HG02840 (cell line): ENCODE results near the gene ADAMTS17.
"Not testable (repeated sequence)": the region's sequence is repeated elsewhere in the genome, so short reads cannot be mapped to it uniquely, and the experiment has no call there.

Experiments used
- ATAC-seq: cut with Tn5 transposase; IDR thresholded peaks from one replicate; pipeline ENCODE4 v1.9.1; 2021; ENCODE audit warnings: mild to moderate bottlenecking, moderate library complexity, moderate number of reproducible peaks; ENCODE audit not compliant: unreplicated experiment, low FRiP score

ADAMTS17 gene

DNA sequence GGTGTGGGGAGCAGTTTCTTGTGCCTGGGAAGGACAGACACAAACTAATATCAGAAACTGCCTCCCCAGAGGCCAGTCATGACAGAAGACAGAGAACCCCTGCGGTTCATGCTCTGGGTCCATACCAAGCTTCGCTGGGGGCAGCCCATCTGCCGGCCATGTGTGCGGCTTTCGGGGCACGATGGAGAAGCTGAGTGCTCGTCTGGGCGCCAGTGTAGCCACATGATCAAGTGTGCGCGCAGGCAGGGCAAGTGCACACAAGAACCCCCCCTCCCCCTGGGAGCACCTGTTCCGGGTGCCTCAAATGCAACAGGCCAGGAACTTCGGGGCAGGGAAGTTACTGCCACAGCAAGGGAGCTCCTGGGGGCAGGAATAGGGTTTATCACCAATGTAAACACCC, 1.8 kb downstream of the ADAMTS17 start:
- no peak for ATAC-seq

DNA sequence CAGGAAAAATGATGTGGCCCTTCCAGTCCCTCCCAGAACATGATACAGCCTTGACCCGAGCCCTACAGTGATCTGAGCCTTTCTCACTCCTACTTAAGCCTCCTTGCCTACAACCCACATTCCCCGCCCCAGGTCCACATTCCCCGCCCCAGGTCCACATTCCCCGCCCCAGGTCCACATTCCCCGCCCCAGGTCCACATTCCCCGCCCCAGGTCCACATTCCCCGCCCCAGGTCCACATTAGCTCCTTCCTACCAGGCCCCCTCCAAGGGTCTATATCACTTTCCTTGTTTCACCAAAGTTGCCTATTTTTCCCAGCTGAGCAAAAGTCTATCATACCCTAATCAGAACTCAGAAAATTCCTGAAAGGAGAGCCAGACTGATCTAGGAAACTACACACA, 2.3 kb downstream of the ADAMTS17 start:
- ATAC-seq, result not testable (repeated sequence)

DNA sequence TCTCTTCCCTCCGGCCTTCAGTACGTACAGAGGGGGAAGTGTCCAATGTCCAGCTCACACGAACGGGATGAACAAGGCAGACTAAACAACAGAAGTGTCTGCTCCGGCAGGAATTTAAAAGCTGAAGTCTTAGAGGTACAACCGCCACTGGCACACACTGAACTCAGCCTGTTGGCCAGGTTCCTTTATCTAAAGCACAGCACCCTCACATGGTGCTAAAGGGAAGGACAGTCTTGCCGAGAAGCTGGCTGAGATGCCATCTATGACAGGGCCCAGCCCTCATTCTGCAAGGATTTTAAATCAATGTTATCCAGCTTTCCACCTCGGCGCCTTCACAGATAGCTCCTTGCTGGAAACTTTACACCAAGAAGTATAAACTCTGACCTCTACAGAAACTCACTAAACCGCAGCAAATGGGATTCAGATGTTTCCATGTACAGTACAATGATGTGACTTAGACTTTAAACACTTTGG, 2.8 kb downstream of the ADAMTS17 start:
- ATAC-seq, result no peak

DNA sequence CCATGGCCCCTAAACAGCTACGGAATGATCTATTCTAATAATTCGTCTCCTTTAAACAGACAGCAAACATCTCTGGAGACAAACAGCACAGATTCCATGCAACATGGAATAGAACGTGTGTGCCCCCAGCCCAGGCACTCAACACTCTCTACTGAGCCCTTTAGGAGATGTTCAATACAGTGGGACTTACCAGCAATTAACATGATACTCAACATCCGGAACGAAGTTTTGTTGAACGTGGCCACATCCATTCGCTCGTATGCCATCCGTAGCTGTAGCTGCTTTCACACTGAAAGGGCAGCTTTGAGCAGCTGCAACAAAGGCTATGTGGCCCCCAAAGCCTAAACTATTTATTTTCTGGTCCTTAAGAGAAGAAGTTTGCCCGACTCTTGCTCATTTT, 3.5 kb downstream of the ADAMTS17 start:
- no peak for ATAC-seq

DNA sequence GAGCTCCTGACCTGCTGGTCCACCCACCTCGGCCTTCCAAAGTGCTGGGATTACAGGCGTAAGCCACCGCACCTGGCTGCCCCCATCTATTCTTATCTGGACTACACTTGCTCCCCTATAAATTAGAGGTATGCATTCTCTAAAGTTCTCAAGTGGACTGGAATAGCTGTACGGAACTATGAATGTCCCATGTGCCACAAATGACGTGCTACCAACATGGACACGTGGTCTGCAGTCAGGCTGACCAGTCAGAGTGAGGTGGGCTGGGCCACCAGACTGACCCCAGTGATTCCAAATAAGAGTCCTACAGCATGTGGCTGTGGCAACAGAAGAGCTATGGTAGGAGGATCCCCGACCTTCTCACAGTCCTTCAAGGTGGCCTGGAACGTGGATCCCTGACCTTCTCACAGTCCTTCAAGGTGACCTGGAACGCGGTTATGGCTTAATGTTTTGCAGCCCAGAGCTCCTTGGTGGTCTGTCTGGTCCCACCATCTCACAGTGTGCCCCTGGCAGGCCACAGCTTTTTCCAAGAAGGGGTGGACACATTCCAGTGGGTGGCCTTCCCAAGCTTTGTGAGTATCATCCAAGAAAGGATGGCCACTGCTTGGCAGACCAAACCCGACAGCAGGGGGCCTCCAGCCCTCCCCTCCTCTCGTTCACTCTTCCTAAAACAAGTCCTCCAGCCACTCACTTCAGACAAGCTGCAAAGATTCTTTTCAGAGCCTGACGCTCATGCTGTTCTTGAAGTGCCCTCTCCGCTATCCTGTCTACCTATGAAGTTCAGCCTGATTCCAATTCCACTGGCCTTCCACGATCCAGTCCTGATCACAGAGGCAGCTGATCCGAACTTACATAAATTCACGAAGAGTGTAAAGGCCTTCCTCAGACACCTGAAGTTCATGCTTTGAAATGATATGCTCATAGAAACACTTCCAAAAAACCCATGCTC, 4.4 kb downstream of the ADAMTS17 start:
- no peak for ATAC-seq

DNA sequence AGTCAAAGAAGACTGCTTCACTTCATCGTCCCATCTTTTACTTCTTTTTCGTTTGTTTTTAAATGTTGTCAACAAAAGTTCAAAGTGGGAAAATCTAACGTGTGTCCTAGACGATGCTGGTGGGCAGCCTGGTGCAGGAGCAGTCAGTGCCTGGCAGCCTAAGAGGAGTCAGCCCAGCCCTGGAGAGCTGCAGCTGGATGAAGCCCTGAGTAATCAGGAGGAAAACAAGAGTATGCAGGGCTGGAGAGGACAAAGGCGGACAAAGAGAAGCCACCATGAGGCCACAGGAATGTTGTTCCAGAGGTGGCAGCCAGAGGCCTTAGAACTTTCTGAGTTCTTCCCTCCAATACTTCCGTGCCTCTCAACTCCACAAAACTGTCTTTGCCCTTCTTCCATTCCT, 5.7 kb downstream of the ADAMTS17 start:
- no peak for ATAC-seq

DNA sequence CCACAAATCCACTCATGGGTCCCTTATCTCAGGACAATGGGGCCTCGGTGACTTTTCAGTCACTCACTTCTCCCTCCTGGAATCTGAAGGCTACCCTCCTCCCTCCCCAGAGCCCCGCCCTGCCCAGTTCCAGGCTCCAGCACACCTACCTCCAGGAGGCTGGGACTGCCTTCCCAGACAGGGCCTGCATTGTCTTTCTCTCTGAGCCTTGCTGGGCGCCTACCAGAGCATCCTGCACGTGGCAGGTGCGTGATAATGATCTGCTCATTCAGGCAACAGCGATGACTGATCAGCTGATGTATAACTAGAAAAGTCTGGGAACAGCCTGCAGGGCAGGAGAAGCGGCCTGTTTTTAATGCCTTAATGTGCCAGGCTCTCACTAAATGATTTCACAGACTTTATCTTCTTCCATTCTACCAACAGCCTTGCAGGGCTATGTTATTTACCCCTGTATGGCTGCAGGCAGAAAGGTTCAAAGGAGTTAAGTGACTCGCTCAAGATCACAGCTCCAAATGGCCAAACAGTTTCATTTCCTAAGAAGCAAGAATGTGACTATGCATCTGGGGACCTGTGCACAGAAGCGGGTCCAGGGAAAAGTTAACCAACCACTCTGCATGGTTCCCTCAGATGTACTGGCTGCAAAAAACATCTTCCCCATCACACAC, 6.3 kb downstream of the ADAMTS17 start:
- ATAC-seq, result no peak

DNA sequence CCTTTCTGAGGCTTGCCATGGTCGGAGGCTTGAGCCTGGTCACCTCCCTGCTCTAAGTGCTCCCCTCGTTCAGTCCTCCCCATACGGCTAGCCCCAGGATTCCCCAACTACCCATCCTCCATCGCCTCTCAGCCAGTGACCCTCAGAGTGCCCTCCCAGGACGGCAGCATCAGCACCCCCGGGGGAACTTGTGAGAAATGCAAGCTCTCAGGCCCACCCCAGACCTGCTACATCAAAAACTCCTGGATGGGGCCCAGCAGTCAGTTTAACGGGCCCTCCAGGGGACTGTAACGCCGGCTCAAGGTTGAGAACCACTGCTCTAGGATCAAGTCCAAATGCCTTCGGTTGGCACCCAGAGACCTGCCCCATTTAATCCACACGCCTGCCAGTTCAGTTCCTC, 6.9 kb downstream of the ADAMTS17 start:
- ATAC-seq, result no peak

DNA sequence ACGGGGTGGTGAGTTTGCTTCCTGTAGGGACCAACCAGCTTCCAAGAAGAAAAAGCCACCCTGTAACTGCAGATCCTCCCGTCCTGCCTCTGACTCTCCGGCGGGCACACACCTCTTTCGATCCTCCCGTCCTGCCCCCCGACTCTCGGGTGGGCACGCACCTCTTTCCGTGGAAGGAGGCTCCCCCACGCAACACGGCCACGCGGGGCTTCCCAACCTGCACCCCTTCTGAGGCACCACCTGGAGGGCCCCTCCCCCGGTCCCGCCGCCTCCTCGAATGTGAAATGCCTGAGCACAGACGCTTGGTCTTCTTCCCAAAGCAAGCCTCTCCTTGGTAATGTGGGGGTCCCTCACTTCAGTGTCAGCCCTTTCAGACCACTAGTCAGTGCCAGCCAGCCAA, 7.3 kb downstream of the ADAMTS17 start:
- no peak for ATAC-seq

DNA sequence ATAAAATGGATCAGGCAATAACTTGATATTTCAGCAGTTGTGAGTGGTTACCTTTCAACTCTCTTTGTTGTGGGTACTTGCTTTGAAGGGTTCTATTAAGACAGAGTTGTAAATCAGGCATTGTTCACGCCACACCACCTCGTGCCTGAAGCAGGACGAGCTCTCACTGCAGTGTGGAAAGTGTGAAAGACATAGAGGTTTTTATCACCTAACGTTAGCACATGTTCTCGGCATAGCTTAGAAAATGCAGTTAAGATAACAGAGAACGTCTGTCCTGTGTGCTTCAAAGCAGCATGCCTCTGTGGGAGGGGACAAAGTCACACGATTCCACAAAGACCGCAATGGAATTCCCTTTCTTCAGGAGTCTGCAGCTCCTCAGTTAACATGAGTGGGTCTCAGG, 7.8 kb downstream of the ADAMTS17 start:
- ATAC-seq, result no peak

DNA sequence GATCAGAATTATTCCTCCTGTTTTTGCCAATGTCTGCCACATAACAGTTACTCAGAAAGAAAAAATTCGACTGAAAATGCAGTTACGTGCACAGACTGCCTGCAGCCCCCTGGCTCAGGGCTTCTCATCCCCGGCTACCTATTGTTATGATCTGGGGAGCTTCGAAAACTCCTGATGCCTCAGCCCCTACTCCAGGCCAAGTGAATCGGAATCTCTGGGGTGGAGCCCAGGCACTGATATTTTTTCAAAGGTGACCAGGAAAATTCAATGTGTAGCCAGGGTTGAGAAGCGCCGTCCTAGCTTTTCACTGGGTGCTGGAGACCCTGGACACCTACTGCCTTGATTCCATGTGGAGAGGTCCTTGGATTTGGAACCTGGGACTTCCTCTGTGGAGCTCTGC, 8.5 kb downstream of the ADAMTS17 start:
- no peak for ATAC-seq

DNA sequence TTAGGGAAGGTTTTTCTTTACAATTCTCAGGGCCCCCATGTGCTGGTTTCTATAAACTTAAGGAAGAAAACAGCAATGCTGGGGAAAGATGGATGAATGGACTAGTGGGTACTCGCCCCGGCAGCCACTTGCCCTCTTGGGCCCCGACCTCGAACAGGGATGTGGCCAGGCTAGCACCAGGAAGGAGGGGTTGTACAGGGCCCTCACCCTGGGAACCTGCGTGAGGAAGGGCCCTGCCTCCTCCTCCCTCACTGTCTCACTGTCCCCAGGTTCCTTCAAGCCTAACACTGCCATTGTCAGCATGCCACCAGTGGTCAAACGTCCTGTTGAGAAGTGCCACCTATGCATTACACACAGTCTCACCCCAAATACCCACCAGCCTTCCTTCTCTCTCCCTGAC, 9.1 kb downstream of the ADAMTS17 start:
- no peak for ATAC-seq

DNA sequence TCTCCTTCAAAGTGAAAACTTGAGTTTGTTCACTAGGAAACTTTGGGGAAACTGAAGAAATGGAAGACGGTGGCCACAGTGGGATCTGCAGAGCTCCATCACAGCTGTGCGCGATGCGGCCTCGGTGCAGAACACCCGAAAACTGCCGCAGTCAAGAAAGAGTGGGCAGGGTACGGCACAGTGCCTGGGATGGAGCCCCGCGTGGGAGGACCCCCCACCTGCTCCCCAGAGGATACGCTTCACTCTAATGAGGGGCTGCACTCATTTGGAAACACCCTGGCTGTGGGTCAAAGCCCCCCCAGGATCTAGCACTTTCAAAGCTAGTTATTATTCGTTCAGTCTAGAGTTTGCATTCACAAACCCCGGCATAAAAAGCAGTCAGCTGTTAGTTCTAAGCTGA, 9.5 kb downstream of the ADAMTS17 start:
- no peak for ATAC-seq

DNA sequence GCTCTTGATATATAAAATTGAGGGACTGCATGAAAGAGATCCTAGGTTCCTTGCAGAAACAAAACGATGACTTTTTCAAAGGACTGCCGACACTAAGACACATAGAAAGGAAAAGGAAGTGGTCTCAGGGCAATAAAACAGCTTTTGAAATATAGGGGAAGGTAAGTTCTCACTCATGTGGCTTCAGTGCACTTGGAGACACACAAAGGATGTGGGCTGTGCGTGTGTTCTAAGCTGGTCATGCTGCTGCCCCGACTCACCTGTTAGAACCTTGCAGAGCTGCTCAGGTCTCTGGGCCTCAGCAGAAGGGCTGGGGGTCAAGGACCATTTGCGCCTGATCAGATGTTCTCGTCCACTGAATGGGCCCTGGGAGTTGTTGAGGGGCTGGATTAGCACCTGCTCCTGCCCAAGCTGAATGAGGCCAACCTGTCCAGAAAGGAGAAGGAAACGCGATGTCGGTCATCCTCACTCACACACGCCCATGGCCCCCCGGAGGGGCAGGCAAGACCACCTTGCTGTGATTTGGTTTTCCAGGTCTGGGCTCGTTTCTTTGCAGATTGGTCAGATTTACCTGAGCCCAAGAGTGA, 11.1 kb downstream of the ADAMTS17 start:
- no peak for ATAC-seq

DNA sequence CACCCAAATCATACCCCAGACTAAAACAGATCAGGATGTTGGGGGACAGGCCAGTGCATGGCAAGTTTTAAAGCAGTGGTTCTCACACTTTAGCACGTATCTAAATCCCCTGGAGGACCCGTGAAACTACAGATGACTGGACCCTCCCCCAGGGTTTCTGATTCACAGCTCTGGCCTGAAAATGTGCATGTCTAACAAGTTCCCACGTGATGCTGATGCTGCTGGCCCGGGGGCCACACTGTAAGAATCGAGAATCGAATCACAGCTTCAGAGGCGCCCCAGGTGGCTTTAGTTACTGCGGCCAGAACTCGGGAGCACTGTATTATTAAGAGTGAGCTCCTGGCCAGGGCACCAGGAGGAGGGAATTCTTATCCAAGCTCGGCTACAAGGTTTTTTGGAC, 11.6 kb downstream of the ADAMTS17 start:
- ATAC-seq, result no peak

DNA sequence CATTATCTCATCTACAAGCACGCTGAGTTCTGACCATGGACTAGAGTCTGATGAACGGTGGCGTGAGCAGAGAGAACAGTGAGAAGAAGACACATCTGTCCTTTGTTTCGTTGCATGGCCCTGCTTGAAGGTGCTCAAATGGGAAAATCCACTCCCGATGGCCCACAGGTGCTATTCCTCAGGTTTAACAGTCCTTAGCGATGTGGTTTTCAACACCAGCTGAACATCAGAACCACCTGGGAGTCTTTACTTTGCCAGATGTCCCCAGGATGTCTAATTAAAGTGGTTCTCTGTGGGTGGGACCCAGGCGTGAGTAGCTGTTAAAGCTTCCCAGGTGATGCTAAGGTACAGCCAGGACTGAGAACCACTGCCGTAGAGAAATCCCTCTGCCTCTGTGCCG, 13.0 kb downstream of the ADAMTS17 start:
- ATAC-seq, result no peak

DNA sequence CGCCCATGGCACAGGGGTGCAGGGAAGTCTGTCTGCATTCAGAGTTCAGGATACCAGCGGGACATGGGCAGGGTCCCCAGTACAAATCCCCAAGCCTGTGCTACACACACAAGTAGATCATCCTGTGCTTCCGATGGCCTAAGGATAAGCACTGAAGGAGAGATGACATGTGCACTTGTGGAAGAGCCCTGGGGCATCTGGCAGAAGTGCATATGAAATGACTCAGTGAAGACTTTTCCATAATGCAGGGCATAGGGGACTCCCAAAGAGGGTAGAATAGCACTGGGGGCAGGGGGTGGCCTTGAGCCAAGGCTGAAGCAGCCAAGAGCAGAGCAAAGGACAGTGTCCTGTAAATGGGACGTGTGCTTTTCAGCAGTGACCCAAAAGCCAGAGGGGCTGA, 22.9 kb downstream of the ADAMTS17 start:
- no peak for ATAC-seq

DNA sequence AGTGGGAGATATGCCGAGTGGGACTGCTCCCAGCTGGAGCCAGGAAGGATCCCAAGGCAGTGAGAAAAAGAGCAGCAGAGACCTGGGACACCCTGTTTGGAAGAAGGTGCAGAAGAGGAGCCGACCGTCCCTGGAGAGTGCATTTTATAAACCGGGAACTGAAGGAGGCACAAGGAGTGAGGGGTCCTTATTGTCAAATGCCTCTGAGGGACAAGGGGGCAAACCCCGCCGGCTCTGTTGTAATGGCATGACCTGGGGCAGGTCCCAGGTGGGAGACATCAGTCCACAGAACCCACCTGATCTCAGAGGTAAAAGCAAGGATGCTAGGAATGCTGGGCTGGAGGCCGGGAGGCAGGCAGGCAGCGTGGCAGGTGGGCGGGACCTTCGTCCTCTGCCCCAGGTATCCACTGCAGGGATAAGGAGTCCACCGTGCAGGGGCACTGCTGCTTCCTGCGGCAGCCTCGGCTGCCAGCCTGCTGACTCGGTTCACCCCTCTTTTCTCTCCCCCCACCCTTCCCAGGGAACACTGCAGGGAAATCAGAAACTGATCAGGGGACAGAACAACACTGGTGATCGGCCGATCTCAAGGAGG, 26.9 kb downstream of the ADAMTS17 start:
- ATAC-seq, result no peak

DNA sequence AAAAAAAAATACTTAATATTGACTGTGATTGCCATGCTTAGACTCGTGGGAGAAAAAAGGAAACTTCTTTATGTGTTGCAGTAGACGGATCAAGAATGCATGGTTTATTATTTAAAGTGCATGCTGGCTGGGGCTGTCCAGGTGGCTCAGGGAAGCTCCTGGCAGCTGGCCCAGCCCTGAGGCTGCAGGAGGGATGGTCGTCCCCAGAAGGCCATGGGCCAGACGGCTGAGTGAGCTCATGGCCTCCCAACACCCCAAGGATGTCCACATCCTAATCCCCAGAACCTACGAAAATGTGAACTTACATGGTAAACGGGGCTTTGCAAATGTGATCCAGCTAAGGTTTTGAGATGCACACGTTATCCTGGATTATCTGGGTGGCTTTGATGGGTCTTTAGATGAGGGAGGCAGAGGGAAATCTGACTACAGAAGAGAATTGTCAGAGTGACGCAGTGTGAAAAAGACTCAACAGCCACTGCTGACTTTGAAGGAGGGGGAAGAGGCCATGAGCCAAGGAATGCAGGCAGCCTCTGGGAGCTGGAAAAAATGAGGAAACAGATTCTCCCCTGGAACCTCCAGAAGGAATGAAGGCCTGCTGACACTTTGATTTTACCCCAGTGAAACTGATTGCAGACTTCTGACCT, 29.8 kb downstream of the ADAMTS17 start:
- no peak for ATAC-seq

DNA sequence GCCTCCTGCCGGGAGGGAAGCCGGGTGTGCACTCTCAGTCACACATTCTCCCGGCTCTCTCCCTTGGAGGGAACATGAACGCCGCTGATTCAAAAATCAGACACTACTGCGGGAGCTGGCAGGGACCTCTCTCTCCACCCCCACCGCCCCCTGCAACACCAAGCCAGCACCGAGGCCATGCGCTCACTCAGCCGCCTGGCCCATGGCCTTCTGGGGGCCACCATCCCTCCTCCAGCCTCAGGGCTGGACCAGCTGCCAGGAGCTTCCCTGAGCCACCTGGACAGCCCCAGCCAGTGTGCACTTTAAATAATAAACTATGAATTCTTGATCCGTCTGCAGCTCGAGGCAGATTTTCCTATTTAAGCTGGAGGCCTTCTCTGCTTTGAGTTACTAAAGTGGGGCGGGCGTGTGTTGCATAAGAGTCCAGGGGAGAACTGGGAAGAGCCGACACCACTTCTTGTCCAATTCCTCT, 30.6 kb downstream of the ADAMTS17 start:
- no peak for ATAC-seq
